DOHH2 (cell line): ENCODE results near the gene IL36RN.

Experiments used
- CTCF ChIP-seq: fragments of 200-600 bp; sonication (generic); IDR thresholded peaks from one replicate; pipeline ENCODE4 v1.5.1; 2014; ENCODE audit warnings: antibody characterized with exemption, mild to moderate bottlenecking, low read depth, low read length; ENCODE audit not compliant: poor library complexity, severe bottlenecking
- EZH2phosphoT487 ChIP-seq: fragments of 200-600 bp; sonication (generic); IDR thresholded peaks from 2 replicates; pipeline ENCODE4 v1.6.1; 2017; ENCODE audit warnings: borderline replicate concordance, mild to moderate bottlenecking, antibody characterized with exemption, low read length, moderate library complexity, mixed read lengths

GRCh38 chr2:113093613-113093977 lies 34.6 kb downstream of the IL36RN start:
- no peak for TF ChIP-seq CTCF
- TF ChIP-seq EZH2phosphoT487 = no peak
